Type B pancreatic cell (in vitro differentiated cells): ENCODE results near the gene PDE4DIP. TPM values are rescaled to one million over a fixed set of nuclear protein-coding genes. Genes with fewer than 3 reads are reported as not detected.
"Not testable (repeated sequence)": the region's sequence is repeated elsewhere in the genome, so short reads cannot be mapped to it uniquely, and the experiment has no call there.

Experiments
- DNase-seq: peaks from one replicate; pipeline ENCODE4 v3.0.0; 2021; ENCODE audit warnings: mixed read lengths; ENCODE audit not compliant: unreplicated experiment; ENCODE audit errors: extremely low spot score
- H3K27ac Mint-ChIP-seq: 2 replicates; pipeline ENCODE4 v1.8.0; 2021; ENCODE audit warnings: mild to moderate bottlenecking, mixed read lengths
- H3K27me3 Mint-ChIP-seq: 2 replicates; pipeline ENCODE4 v1.8.0; 2021; ENCODE audit warnings: mixed read lengths
- H3K36me3 Mint-ChIP-seq: 2 replicates; pipeline ENCODE4 v1.8.0; 2021; ENCODE audit warnings: mixed read lengths
- H3K4me1 Mint-ChIP-seq: one replicate; pipeline ENCODE4 v1.8.0; 2021; ENCODE audit warnings: mixed read lengths; ENCODE audit not compliant: unreplicated experiment
- H3K4me3 Mint-ChIP-seq: 2 replicates; pipeline ENCODE4 v1.8.0; 2021; ENCODE audit warnings: mild to moderate bottlenecking, mixed read lengths
- H3K9me3 Mint-ChIP-seq: 2 replicates; pipeline ENCODE4 v1.8.0; 2021; ENCODE audit warnings: mixed read lengths
- total RNA-seq: library from RNA; stranded (reverse); gene quantifications from 2 replicates; pipeline ENCODE4 v1.2.1, GENCODE V29; 2021; ENCODE audit warnings: low replicate concordance

The PDE4DIP gene
- total RNA-seq, 1 donor from 2014 or later: 42.8 TPM

- not testable (repeated sequence) for H3K27ac Mint-ChIP-seq, H3K4me1 Mint-ChIP-seq, H3K27me3 Mint-ChIP-seq, H3K36me3 Mint-ChIP-seq, H3K4me3 Mint-ChIP-seq, H3K9me3 Mint-ChIP-seq, DNase-seq
These were observed 44.4 kb downstream of the PDE4DIP start for GRCh38 chr1:148888597-148888996.

- H3K9me3 Mint-ChIP-seq, H3K4me1 Mint-ChIP-seq, H3K27ac Mint-ChIP-seq, DNase-seq, H3K36me3 Mint-ChIP-seq, H3K27me3 Mint-ChIP-seq, H3K4me3 Mint-ChIP-seq: not testable (repeated sequence)
These were observed 45.2 kb downstream of the PDE4DIP start for GRCh38 chr1:148889267-148890074.

- H3K4me1 Mint-ChIP-seq, H3K9me3 Mint-ChIP-seq, H3K27me3 Mint-ChIP-seq: not testable (repeated sequence)
These were observed 45.9 kb downstream of the PDE4DIP start for GRCh38 chr1:148890075-148890568.

GRCh38 chr1:148894360-148895352 is 50.4 kb downstream of the PDE4DIP start:
- H3K36me3 Mint-ChIP-seq, H3K27me3 Mint-ChIP-seq, H3K4me1 Mint-ChIP-seq, H3K27ac Mint-ChIP-seq, DNase-seq, H3K4me3 Mint-ChIP-seq, H3K9me3 Mint-ChIP-seq: not testable (repeated sequence)

More at GRCh38 chr1:148890075-148890568, 45.9 kb downstream of the PDE4DIP start:
- not testable (repeated sequence) for DNase-seq, H3K27ac Mint-ChIP-seq, H3K4me3 Mint-ChIP-seq, H3K36me3 Mint-ChIP-seq

GRCh38 chr1:148900026-148900425 is 55.8 kb downstream of the PDE4DIP start:
- not testable (repeated sequence) for H3K9me3 Mint-ChIP-seq, H3K36me3 Mint-ChIP-seq, H3K27ac Mint-ChIP-seq, H3K4me1 Mint-ChIP-seq, H3K4me3 Mint-ChIP-seq, DNase-seq, H3K27me3 Mint-ChIP-seq

- not testable (repeated sequence) for H3K4me1 Mint-ChIP-seq, H3K27ac Mint-ChIP-seq, H3K27me3 Mint-ChIP-seq, H3K9me3 Mint-ChIP-seq, DNase-seq, H3K4me3 Mint-ChIP-seq, H3K36me3 Mint-ChIP-seq
These were observed 56.5 kb downstream of the PDE4DIP start for GRCh38 chr1:148900691-148901090.

GRCh38 chr1:148901150-148901952 is 57.1 kb downstream of the PDE4DIP start:
- not testable (repeated sequence) for H3K4me3 Mint-ChIP-seq, H3K27ac Mint-ChIP-seq, H3K4me1 Mint-ChIP-seq, H3K36me3 Mint-ChIP-seq, H3K9me3 Mint-ChIP-seq, H3K27me3 Mint-ChIP-seq, DNase-seq

GRCh38 chr1:148901953-148902341 is 57.7 kb downstream of the PDE4DIP start:
- H3K4me1 Mint-ChIP-seq, H3K36me3 Mint-ChIP-seq, H3K27me3 Mint-ChIP-seq, H3K27ac Mint-ChIP-seq, H3K9me3 Mint-ChIP-seq, DNase-seq, H3K4me3 Mint-ChIP-seq: not testable (repeated sequence)

GRCh38 chr1:148909219-148909826 is 65.1 kb downstream of the PDE4DIP start:
- H3K4me1 Mint-ChIP-seq, H3K27me3 Mint-ChIP-seq, H3K9me3 Mint-ChIP-seq, H3K27ac Mint-ChIP-seq, H3K36me3 Mint-ChIP-seq, DNase-seq, H3K4me3 Mint-ChIP-seq: not testable (repeated sequence)

GRCh38 chr1:148911303-148911928 is 67.2 kb downstream of the PDE4DIP start:
- not testable (repeated sequence) for H3K9me3 Mint-ChIP-seq, H3K4me1 Mint-ChIP-seq, H3K27me3 Mint-ChIP-seq, H3K4me3 Mint-ChIP-seq, H3K27ac Mint-ChIP-seq, DNase-seq, H3K36me3 Mint-ChIP-seq

- not testable (repeated sequence) for H3K4me1 Mint-ChIP-seq, H3K36me3 Mint-ChIP-seq, H3K27ac Mint-ChIP-seq, DNase-seq, H3K9me3 Mint-ChIP-seq, H3K27me3 Mint-ChIP-seq, H3K4me3 Mint-ChIP-seq
These were observed 72.0 kb downstream of the PDE4DIP start for GRCh38 chr1:148916222-148916621.

- not testable (repeated sequence) for H3K27ac Mint-ChIP-seq, DNase-seq, H3K4me1 Mint-ChIP-seq
These were observed 72.6 kb downstream of the PDE4DIP start for GRCh38 chr1:148916695-148917348.

More at GRCh38 chr1:148916695-148917348, 72.6 kb downstream of the PDE4DIP start:
- H3K36me3 Mint-ChIP-seq, H3K4me3 Mint-ChIP-seq, H3K9me3 Mint-ChIP-seq, H3K27me3 Mint-ChIP-seq: not testable (repeated sequence)
